OCI-LY7 (cell line): ENCODE data around the gene MIR17HG. TPM values are rescaled to one million over a fixed set of nuclear protein-coding genes. Genes with fewer than 3 reads are reported as not detected.

ENCODE experiments used
- BruUV-seq: library from RNA; stranded (reverse); fragments of 400-500 nt; replicated peaks from 2 replicates; lab custom pipeline; 2021; lab: Mats Ljungman, UMichigan
- CTCF ChIA-PET: fragments of 300-600 bp; sonication (Branson Sonifier 250); formaldehyde crosslinking; loops from one replicate; lab custom pipeline; 2022; ENCODE audit warnings: antibody characterized with exemption; ENCODE audit not compliant: unreplicated experiment; lab: Charles Lee
- POLR2A ChIA-PET: fragments of 300-600 bp; sonication (Branson Sonifier 250); formaldehyde crosslinking; loops from one replicate; lab custom pipeline; 2022; ENCODE audit warnings: antibody characterized with exemption; lab: Charles Lee
- DNase-seq: peaks from one replicate; pipeline ENCODE4 v3.0.0-alpha.2; 2015; ENCODE audit warnings: low spot score
- H2AFZ ChIP-seq: fragments of 200-600 bp; sonication (generic), shearing (Covaris generic); 2 replicates; pipeline ENCODE4 v1.6.1; 2014; ENCODE audit warnings: mild to moderate bottlenecking, antibody characterized with exemption, low read length, moderate library complexity
- H3K27ac ChIP-seq: fragments of 200-600 bp; sonication (generic); 2 replicates; pipeline ENCODE4 v1.5.1; 2014; ENCODE audit warnings: mixed run types, low read depth, mild to moderate bottlenecking, moderate library complexity, low read length, inconsistent platforms; ENCODE audit not compliant: poor library complexity, severe bottlenecking
- H3K36me3 ChIP-seq: fragments of 200-600 bp; sonication (generic); 2 replicates; pipeline ENCODE4 v1.6.1; 2014; ENCODE audit warnings: mild to moderate bottlenecking, antibody characterized with exemption, low read length, moderate library complexity, mixed read lengths; ENCODE audit not compliant: insufficient read depth
- H3K4me1 ChIP-seq: fragments of 200-600 bp; sonication (generic); 2 replicates; pipeline ENCODE4 v1.5.1; 2014; ENCODE audit warnings: mild to moderate bottlenecking, low read length; ENCODE audit not compliant: insufficient read depth, poor library complexity, severe bottlenecking
- H3K4me2 ChIP-seq: fragments of 200-600 bp; sonication (generic); 2 replicates; pipeline ENCODE4 v1.6.1; 2014; ENCODE audit warnings: mild to moderate bottlenecking, low read length
- H3K4me3 ChIP-seq: fragments of 200-600 bp; sonication (generic); 2 replicates; pipeline ENCODE4 v1.5.1; 2014; ENCODE audit warnings: mild to moderate bottlenecking, low read depth, low read length; ENCODE audit not compliant: poor library complexity, severe bottlenecking
- H3K79me2 ChIP-seq: fragments of 200-600 bp; sonication (generic); 2 replicates; pipeline ENCODE4 v1.6.1; 2016; ENCODE audit warnings: low read depth, mild to moderate bottlenecking, low read length, moderate library complexity, mixed read lengths; ENCODE audit not compliant: insufficient read depth
- H3K9me2 ChIP-seq: fragments of 200-600 bp; sonication (generic); 2 replicates; pipeline ENCODE4 v1.6.1; 2016; ENCODE audit warnings: mild to moderate bottlenecking, low read length, mixed read lengths; ENCODE audit not compliant: insufficient read depth
- H3K9me3 ChIP-seq: fragments of 200-600 bp; sonication (generic); 2 replicates; pipeline ENCODE4 v1.6.1; 2014; ENCODE audit warnings: mild to moderate bottlenecking, mixed run types, low read length, mixed read lengths
- H4K20me1 ChIP-seq: fragments of 200-600 bp; sonication (generic); 2 replicates; pipeline ENCODE4 v1.6.1; 2014; ENCODE audit warnings: mild to moderate bottlenecking, antibody characterized with exemption, low read length, moderate library complexity, mixed read lengths; ENCODE audit not compliant: insufficient read depth
- EZH2phosphoT487 ChIP-seq: fragments of 200-600 bp; sonication (generic); IDR thresholded peaks from 2 replicates; pipeline ENCODE4 v1.6.1; 2018; ENCODE audit warnings: low read depth, borderline replicate concordance, mild to moderate bottlenecking, mixed run types, antibody characterized with exemption, low read length, moderate library complexity, mixed read lengths
- intact Hi-C: fragments of 100-400 bp; cut with micrococcal nuclease; formaldehyde crosslinking; loops from one replicate; pipeline ENCODE4 v1.10.0; 2022; ENCODE audit not compliant: unreplicated experiment
- total RNA-seq, 2 experiments: library from RNA; depleted of rRNA in 1 of 2; stranded (reverse); fragments of >200 nt in 1 of 2; shearing (Covaris generic) in 1 of 2; gene quantifications; 2 replicates each; pipeline ENCODE4 v1.2.3, GENCODE V29; 2014 to 2022
- TF ChIP-seq, protein P1 (sequence below): fragments of 200-600 bp; sonication (generic); conservative IDR thresholded peaks from 2 replicates; pipeline ENCODE4 v1.5.1; 2014; ENCODE audit warnings: mild to moderate bottlenecking, antibody characterized with exemption, low read length, moderate library complexity, mixed read lengths

The MIR17HG gene
- total RNA-seq, 2 experiments from 2014 or later = 199 to 242 TPM

DNA sequence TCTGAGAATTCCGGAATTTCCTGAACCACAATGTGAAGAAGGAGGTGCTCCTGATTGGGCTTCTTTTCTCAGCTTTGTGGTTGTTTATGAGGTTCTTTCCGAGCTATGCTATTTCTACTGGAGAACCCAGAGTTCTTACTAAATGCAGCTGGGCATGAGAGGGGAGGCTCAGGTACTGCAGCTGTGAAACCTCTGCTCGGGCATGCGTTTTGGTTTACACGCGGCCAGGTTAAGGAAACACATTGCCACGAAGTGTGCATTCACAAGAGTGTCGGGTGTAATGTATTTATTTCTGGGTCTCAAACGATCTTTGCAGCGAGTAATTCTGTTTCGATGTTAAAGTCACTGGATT, 661 bp upstream of the MIR17HG start:
- Histone ChIP-seq H3K36me3 (peaks cover 37% of the 10 kb centered on the region), H3K79me2 (peaks cover 52% of the 10 kb centered on the region), H4K20me1 (peaks cover 28% of the 10 kb centered on the region), H3K9me2 (no peaks in the 10 kb centered on the region), H3K4me3 (peak overlapping the region; percentile 64), H3K4me1 (peaks cover 36% of the 10 kb centered on the region), H3K9me3 (no peaks in the 10 kb centered on the region), H2AFZ (peak overlapping the region; percentile 82), H3K27ac (peak overlapping the region; percentile 71), H3K4me2 (peak overlapping the region; percentile 61)
- intact Hi-C loops = loop anchor here (2.0 kb wide), 2 partner anchors 34 to 44 kb away; no protein-coding TSS in a partner anchor
- no peak for TF ChIP-seq EZH2phosphoT487
- TF ChIP-seq, protein P1, sequence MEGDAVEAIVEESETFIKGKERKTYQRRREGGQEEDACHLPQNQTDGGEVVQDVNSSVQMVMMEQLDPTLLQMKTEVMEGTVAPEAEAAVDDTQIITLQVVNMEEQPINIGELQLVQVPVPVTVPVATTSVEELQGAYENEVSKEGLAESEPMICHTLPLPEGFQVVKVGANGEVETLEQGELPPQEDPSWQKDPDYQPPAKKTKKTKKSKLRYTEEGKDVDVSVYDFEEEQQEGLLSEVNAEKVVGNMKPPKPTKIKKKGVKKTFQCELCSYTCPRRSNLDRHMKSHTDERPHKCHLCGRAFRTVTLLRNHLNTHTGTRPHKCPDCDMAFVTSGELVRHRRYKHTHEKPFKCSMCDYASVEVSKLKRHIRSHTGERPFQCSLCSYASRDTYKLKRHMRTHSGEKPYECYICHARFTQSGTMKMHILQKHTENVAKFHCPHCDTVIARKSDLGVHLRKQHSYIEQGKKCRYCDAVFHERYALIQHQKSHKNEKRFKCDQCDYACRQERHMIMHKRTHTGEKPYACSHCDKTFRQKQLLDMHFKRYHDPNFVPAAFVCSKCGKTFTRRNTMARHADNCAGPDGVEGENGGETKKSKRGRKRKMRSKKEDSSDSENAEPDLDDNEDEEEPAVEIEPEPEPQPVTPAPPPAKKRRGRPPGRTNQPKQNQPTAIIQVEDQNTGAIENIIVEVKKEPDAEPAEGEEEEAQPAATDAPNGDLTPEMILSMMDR = no peak
- BruUV-seq = TSS peak; percentile 83
- DNase-seq = peak; percentile 97
- ChIA-PET CTCF (interaction anchor here (1.0 to 1.4 kb wide), 3 partner anchors 11 to 36 kb away, joined by 3 to 5 read pairs (median 3); no protein-coding TSS in a partner anchor), POLR2A (interaction anchor here (0.5 to 4.8 kb wide), 29 partner anchors 9 to 812 kb away, joined by 3 to 65 read pairs (median 4); partner anchors contain the start of gene GPC5)

DNA sequence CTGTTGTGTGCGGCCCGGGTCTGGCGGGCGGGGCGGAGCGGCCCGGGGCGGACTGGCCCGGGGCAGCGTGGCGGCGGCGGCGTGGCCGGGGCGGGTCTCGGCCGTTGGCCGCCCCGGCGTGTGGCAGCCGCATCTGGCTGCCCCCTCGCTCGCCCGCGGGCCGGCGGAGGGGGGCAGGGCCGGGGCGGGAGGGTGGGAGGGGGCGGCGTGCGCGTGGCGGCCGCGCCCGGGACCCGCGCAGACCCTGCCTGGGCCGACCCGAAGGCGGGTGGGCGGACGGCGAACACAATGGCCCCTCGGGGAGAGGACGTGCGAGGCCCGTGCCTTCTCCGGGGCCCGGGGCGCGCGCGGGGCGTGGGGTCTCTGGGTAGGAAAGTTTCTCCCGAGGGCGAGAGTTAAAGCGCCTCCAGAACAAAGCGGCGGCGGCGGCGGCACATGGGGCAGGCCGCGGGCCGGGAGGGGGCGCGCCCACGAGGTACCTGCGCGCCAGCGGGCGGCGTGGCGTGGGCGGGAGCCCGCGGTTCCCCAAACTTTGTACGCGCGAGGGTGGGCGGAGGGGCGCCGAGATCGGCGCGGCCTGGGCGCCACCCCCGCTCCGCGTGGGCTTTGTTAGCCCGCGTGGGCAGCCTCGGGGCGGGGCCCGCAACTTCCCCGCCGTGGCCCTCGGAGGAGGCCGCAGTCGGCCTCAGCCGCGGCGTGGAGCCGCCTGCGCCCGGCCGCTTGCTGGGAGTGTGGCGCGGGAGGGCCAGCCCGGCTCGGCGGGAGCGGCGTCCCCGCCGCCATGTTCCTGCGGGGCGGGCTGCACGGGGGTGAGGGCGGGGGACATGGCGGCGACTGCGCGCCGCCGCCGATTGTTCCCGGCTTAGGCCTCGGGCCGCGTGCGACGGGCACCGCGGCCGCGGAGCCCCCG, 764 bp downstream of the MIR17HG start:
- H2AFZ ChIP-seq = 0 out of 2 replicates have a peak overlapping the region, but pooled peaks have one; percentile 0
- TF ChIP-seq EZH2phosphoT487 = no peak
- TF ChIP-seq, protein P1 = no peak
- peaks cover 43% of the 10 kb centered on the region for H4K20me1 ChIP-seq
- H3K4me1 ChIP-seq = peaks cover 50% of the 10 kb centered on the region
- H3K9me2 ChIP-seq = no peaks in the 10 kb centered on the region
- DNase-seq = peak; percentile 93
- CTCF ChIA-PET = interaction anchor here (1.0 kb wide), 1 partner anchor 12 kb away, joined by 3 read pairs; no protein-coding TSS in a partner anchor
- H3K79me2 ChIP-seq = peaks cover 66% of the 10 kb centered on the region
- peaks cover 51% of the 10 kb centered on the region for H3K36me3 ChIP-seq
- no peaks in the 10 kb centered on the region for H3K9me3 ChIP-seq
- H3K4me3 ChIP-seq = peak overlapping the region; percentile 64
- POLR2A ChIA-PET = interaction anchor here (2.9 to 4.8 kb wide), 4 partner anchors 10 to 35 kb away, joined by 13 to 65 read pairs (median 42); no protein-coding TSS in a partner anchor
- H3K27ac ChIP-seq = peak overlapping the region; percentile 75
- H3K4me2 ChIP-seq = peak overlapping the region; percentile 61
- intact Hi-C loops = loop anchor here (2.0 kb wide), 2 partner anchors 35 to 45 kb away; no protein-coding TSS in a partner anchor
- TSS peak; percentile 68 for BruUV-seq
